Kidney (tissue), 14 donors: ENCODE data around the gene MGAT4A. TPM values are rescaled to one million over a fixed set of nuclear protein-coding genes. Genes with fewer than 3 reads are reported as not detected.

Experiments used
- DNase-seq, 5 donors: peaks; one replicate each; pipeline ENCODE4 v3.0.0-alpha.2; 2013 to 2020
- FAIRE-seq: peaks from 2 replicates; lab custom pipeline; 2012; peaks lifted over from hg19 to GRCh38; lab: Jason Lieb, UNC
- H3K27ac ChIP-seq, 2 donors: one replicate each; pipeline ENCODE4 v1.7.0; 2013; ENCODE audit warnings: low read depth in 2 of 2, low read length in 2 of 2, inconsistent platforms in 1 of 2
- H3K27me3 ChIP-seq: one replicate; pipeline ENCODE4 v1.7.1; 2013; ENCODE audit warnings: low read length, inconsistent platforms; ENCODE audit not compliant: control insufficient read depth, insufficient read depth
- H3K36me3 ChIP-seq, 3 donors: one replicate each; pipeline versions ENCODE4 v1.7.0 to v1.7.1; 2013; ENCODE audit warnings: low read length in 3 of 3, control low read depth in 1 of 3, inconsistent platforms in 1 of 3; ENCODE audit not compliant: insufficient read depth in 3 of 3, control insufficient read depth in 2 of 3
- H3K4me1 ChIP-seq, 3 donors: one replicate each; pipeline versions ENCODE4 v1.7.0 to v1.7.1; 2013; ENCODE audit warnings: low read length in 3 of 3, inconsistent platforms in 1 of 3, low read depth in 1 of 3; ENCODE audit not compliant: control insufficient read depth in 2 of 3, insufficient read depth in 2 of 3
- H3K4me3 ChIP-seq, 3 donors: one replicate each; pipeline versions ENCODE4 v1.7.0 to v1.8.1; 2013; ENCODE audit warnings: low read length in 3 of 3, control low read depth in 1 of 3, inconsistent platforms in 1 of 3
- H3K9ac ChIP-seq, 3 donors: one replicate each; pipeline versions ENCODE4 v1.7.0 to v1.7.1; 2013; ENCODE audit warnings: low read length in 3 of 3, control low read depth in 1 of 3, inconsistent platforms in 1 of 3
- H3K9me3 ChIP-seq, 3 donors: one replicate each; pipeline versions ENCODE4 v1.7.0 to v1.7.1; 2013; ENCODE audit warnings: low read length in 3 of 3, control low read depth in 1 of 3, inconsistent platforms in 1 of 3; ENCODE audit not compliant: control insufficient read depth in 2 of 3, insufficient read depth in 1 of 3
- intact Hi-C: fragments of 100-400 bp; cut with DNase I; formaldehyde crosslinking; loops from one replicate; pipeline ENCODE4 v1.11.1; 2022
- polyA plus RNA-seq: library from polyadenylated mRNA; stranded (reverse); fragments of 350-450 nt; fragmentation: Illumina TruSeq; extraction: RNeasy Lipid Tissue Mini Kit (QIAGEN cat#74804); gene quantifications from one replicate; pipeline ENCODE4 v1.2.3, GENCODE V29; 2014; ENCODE audit warnings: low read depth, low replicate concordance; ENCODE audit not compliant: insufficient read depth
- total RNA-seq: library from RNA; stranded (reverse); fragmentation: NEBNext Ultra II Directional; extraction: Animal tissue kit (Norgen Biotek cat#: 25700); gene quantifications from one replicate; pipeline ENCODE4 v1.2.1, GENCODE V29; 2021
- TF ChIP-seq, protein P1 (sequence below): IDR thresholded peaks from 3 replicates; pipeline ENCODE4 v1.5.1; 2012; ENCODE audit warnings: mild to moderate bottlenecking, moderate library complexity, borderline replicate concordance; ENCODE audit not compliant: insufficient read depth; ENCODE audit errors: extremely low read depth
- donor health status: control.
- donor health status: control.
- donor health status: control.
- donor health status: control.
- donor health status: control.
- donor health status: DM: yes; HTN: yes; CAD: no.
- donor health status: Normal renal cell carcinoma (clear cell type).

Gene MGAT4A
- total and polyA plus RNA-seq, 2 donors from 2014 or later, result 23.5 to 101 TPM

- TF ChIP-seq, protein P1, sequence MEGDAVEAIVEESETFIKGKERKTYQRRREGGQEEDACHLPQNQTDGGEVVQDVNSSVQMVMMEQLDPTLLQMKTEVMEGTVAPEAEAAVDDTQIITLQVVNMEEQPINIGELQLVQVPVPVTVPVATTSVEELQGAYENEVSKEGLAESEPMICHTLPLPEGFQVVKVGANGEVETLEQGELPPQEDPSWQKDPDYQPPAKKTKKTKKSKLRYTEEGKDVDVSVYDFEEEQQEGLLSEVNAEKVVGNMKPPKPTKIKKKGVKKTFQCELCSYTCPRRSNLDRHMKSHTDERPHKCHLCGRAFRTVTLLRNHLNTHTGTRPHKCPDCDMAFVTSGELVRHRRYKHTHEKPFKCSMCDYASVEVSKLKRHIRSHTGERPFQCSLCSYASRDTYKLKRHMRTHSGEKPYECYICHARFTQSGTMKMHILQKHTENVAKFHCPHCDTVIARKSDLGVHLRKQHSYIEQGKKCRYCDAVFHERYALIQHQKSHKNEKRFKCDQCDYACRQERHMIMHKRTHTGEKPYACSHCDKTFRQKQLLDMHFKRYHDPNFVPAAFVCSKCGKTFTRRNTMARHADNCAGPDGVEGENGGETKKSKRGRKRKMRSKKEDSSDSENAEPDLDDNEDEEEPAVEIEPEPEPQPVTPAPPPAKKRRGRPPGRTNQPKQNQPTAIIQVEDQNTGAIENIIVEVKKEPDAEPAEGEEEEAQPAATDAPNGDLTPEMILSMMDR, result no peak
- no peaks in the 10 kb centered on the region for H3K27me3 ChIP-seq
- peaks cover 0 to 7% (median 4%) of the 10 kb centered on the region in 3 donors for H3K4me1 ChIP-seq
- H3K9me3 ChIP-seq, result no peaks in the 10 kb centered on the region
- H3K27ac ChIP-seq, result no peak overlapping the region
- intact Hi-C loops, result no loop called here
- FAIRE-seq (no peak), DNase-seq (no peak)
- no peak overlapping the region for H3K4me3 ChIP-seq
- H3K9ac ChIP-seq, result no peak overlapping the region
- no peaks in the 10 kb centered on the region for H3K36me3 ChIP-seq
These were observed 37.5 kb downstream of the MGAT4A start for GRCh38 chr2:98693477-98693876.

GRCh38 chr2:98692090-98693054 lies 38.6 kb downstream of the MGAT4A start:
- no peaks in the 10 kb centered on the region for H3K27me3 ChIP-seq
- no peaks in the 10 kb centered on the region for H3K9me3 ChIP-seq
- no peak for FAIRE-seq
- peaks cover 0 to 8% (median 6%) of the 10 kb centered on the region in 3 donors for H3K4me1 ChIP-seq
- no peak for DNase-seq
- H3K4me3 ChIP-seq, result peak overlapping the region in 1 of 3 donors; percentile 29
- no peaks in the 10 kb centered on the region for H3K36me3 ChIP-seq
- no peak overlapping the region for H3K27ac ChIP-seq
- H3K9ac ChIP-seq, result no peak overlapping the region
- intact Hi-C loops, result no loop called here
- TF ChIP-seq, protein P1, result no peak

DNA sequence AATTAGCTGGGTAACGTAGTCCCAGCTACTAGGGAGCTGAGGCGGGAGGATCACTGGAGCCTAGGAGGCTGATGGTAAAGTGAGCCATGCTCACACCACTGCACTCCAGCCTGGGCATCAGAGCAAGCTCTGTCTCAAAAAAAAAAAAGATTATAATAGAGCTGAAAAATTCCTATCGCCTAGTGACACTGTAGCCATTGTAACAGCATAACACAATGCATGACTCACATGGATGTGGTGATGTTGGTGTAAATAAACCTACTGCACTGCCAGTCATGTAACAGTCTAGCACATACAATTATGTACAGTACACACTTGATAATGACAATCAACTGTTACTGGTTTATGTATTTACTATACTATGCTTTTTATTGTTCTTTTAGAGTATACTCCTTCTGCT lies 39.6 kb downstream of the MGAT4A start:
- TF ChIP-seq, protein P1, result no peak

More for the DNA sequence above, 39.6 kb downstream of the MGAT4A start:
- FAIRE-seq (no peak), DNase-seq (no peak)
- intact Hi-C loops, result no loop called here
- H3K36me3 ChIP-seq, result no peaks in the 10 kb centered on the region
- peaks cover 0 to 17% (median 9%) of the 10 kb centered on the region in 3 donors for H3K4me1 ChIP-seq
- no peaks in the 10 kb centered on the region for H3K27me3 ChIP-seq
- no peak overlapping the region for H3K9ac ChIP-seq
- H3K27ac ChIP-seq, result peak overlapping the region in 1 of 2 donors; percentile 27
- H3K4me3 ChIP-seq, result peak overlapping the region in 1 of 3 donors; percentile 6
- H3K9me3 ChIP-seq, result no peaks in the 10 kb centered on the region
